Fibroblast of skin of abdomen (primary cell): Measurements from ENCODE around the gene ZNF691.
"Not testable (repeated sequence)": the region's sequence is repeated elsewhere in the genome, so short reads cannot be mapped to it uniquely, and the experiment has no call there.

Source experiments
- DNase-seq: peaks from one replicate; pipeline ENCODE4 v3.0.0-alpha.2; 2013

The ZNF691 gene

GRCh38 chr1:42832641-42833240, 13.7 kb upstream of the ZNF691 start:
- DNase-seq, result no peak

GRCh38 chr1:42833981-42834380, 12.4 kb upstream of the ZNF691 start:
- no peak for DNase-seq

- no peak for DNase-seq
These were observed 11.6 kb upstream of the ZNF691 start for GRCh38 chr1:42834803-42835202.

- DNase-seq, result no peak
These were observed 11.0 kb upstream of the ZNF691 start for GRCh38 chr1:42835422-42835821.

- DNase-seq, result no peak
These were observed 8.7 kb upstream of the ZNF691 start for GRCh38 chr1:42837709-42838108.

GRCh38 chr1:42838482-42839190, 7.8 kb upstream of the ZNF691 start:
- DNase-seq, result no peak

- DNase-seq, result no peak
These were observed 5.4 kb upstream of the ZNF691 start for GRCh38 chr1:42841010-42841409.

GRCh38 chr1:42841440-42842147, 4.8 kb upstream of the ZNF691 start:
- no peak for DNase-seq

GRCh38 chr1:42844592-42845140, 1.7 kb upstream of the ZNF691 start:
- no peak for DNase-seq

- no peak for DNase-seq
These were observed 1.2 kb upstream of the ZNF691 start for GRCh38 chr1:42845193-42845592.

- peak; percentile 12 for DNase-seq
These were observed 552 bp upstream of the ZNF691 start for GRCh38 chr1:42845866-42846256.

- DNase-seq, result no peak
These were observed 740 bp downstream of the ZNF691 start for GRCh38 chr1:42847111-42847595.

- no peak for DNase-seq
These were observed 1.5 kb downstream of the ZNF691 start for GRCh38 chr1:42847721-42848460.

GRCh38 chr1:42848823-42849537, 2.6 kb downstream of the ZNF691 start:
- DNase-seq, result no peak

GRCh38 chr1:42849944-42850343, 3.5 kb downstream of the ZNF691 start:
- DNase-seq, result no peak

GRCh38 chr1:42851420-42851819, 5.0 kb downstream of the ZNF691 start:
- no peak for DNase-seq

- DNase-seq, result no peak
These were observed 5.7 kb downstream of the ZNF691 start for GRCh38 chr1:42851960-42852607.

- no peak for DNase-seq
These were observed 6.2 kb downstream of the ZNF691 start for GRCh38 chr1:42852608-42852980.

- DNase-seq, result no peak
These were observed 6.9 kb downstream of the ZNF691 start for GRCh38 chr1:42853116-42853884.

- DNase-seq, result not testable (repeated sequence)
These were observed 10.1 kb downstream of the ZNF691 start for GRCh38 chr1:42856554-42856953.

- not testable (repeated sequence) for DNase-seq
These were observed 13.0 kb downstream of the ZNF691 start for GRCh38 chr1:42859366-42859765.
